Smooth muscle cell of bladder (primary cell): ENCODE measurements around the gene SMIM7. TPM values are rescaled to one million over a fixed set of nuclear protein-coding genes. Genes with fewer than 3 reads are reported as not detected.

Source experiments
- total RNA-seq: library from RNA; depleted of rRNA; stranded (reverse); fragments of >200 nt; gene quantifications from 2 replicates; pipeline ENCODE4 v1.2.3, GENCODE V29; 2014

The SMIM7 gene
- total RNA-seq: 52.8 and 59.4 TPM in 2 replicates

DNA sequence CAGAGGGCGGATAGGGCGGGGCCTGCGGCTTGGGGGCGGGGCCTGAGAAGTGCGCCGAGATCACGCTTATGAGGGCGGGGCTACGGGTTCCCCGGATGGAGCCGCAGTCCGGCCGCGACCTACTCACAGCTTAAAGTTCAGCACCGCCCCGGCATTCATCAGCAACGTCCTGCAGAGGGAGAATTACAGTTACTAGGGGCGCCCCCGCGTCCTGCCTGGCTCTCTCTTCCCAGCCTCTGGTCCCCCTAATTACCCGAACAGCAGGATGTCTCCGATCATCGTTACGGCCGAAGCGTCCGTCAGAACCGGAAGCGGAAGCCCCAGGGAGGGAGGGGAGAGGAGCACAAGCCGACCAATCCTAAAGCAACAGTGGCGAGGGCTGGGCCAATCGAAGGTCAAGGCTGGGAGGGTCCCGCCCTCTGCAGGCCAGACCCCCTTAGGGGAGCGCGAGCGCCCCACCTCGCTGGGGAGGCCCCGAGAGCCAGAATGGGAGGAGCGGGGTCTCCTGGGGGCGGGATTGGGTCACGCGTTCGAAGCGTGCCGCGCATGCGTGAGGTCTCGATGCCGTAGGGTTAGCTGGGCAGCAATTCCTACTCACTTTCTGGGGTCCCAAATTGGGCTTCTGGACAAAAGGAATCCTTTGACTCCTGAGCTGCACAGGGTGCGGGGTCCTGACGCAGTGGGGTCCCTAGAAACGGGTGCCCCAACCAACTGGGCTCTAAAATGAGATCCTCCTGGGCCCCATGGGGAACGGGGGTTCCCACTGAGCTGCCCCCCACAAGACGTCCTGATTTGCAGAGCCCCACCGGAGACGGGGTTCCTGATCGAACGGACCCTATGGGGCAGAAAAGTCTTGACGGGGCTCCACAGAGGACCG, at the start of gene SMIM7:
TSS of gene SMIM7 (minus strand) at position 313 of the 877 bp plus-strand sequence. CDS start at position 279, 34 bp downstream.

DNA sequence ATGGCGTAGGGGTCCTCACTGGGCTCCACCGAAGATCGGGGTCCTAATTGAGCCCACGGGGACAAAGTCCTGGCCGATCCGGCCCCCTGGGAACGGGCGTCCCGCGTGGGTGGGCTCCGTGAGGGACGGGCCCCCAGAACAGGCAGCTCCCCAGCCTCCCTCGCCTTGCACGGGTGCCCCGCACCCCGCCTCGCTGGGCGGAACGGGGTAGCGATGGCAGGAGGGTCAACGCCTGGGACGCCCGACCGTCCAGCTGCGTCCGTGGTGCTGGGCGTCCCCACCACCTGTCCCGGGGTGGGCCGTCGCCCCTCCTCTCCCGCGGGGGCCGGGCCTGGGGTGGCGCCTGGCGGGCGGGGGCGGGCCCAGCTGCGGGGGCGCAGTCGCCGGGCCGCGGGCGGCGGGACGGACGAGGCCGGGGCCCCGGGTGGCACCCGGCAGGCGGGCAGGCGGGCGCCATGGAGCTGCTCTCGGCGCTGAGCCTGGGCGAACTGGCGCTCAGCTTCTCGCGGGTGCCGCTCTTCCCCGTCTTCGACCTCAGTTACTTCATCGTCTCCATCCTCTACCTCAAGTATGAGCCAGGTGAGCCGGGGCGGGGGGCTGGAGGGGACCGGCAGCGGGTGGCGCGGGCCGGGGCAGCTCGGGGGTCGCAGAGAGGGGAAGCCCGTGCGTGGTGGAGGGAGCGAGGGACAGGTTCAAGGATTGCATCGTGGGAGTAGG, 977 bp upstream of the SMIM7 start, which contains the start of gene TMEM38A:
TSS of gene TMEM38A (plus strand) at position 377 of the 717 bp plus-strand sequence. CDS start at position 456, 79 bp downstream.

DNA sequence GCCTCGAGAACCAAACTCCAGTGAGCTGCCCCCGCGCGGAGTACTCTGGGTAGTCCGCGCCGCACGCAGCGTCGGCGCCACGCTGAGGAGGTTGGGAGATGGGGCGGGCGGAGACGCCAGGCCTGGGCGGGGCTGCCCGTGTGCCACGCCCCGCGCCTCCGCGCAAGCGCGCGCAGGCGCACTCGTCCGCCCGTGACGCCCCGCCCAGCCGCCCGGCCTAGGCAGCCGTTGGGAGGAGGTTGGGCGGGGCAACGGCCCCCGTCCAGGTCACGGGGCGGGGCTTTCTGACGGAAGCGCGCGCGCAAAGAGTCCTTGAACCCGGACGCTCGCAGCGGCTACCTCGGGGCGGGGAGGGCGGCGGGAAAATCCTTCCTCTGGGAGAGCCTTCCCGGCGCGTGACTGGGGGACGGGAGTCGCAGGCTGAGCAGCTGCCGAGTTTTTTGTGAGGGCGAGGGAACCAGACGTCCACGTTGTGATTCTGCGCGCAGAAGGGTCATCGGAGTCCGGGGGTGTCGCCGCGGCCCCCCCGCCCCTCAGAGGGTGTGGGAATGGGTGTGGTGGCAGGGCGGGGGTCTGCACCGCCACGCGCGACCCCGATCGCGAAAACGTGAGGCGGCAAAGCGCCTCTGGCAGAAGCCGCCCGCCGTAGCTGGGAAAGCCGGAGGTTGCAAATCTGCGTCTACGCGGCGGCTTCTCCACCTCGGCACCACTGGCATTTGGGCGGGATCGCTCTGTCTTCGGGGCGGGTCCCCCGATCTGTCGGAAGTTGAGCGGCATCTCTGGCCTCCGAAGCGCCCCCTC, 31.6 kb downstream of the SMIM7 start, which contains the start of gene MED26:
TSS of gene MED26 (minus strand) at position 22 of the 801 bp plus-strand sequence. CDS start 261 bp downstream, outside the sequence.

Other genes starting within 250 kb of the SMIM7 start
- gene EPS15L1, start 188.2 kb downstream of the SMIM7 start, total RNA-seq: 6.8 and 9.7 TPM in 2 replicates
- gene CALR3, start 164.0 kb downstream of the SMIM7 start, total RNA-seq: 0.14 TPM in 1 of 2 replicates, not detected in the other
- gene C19orf44, start 163.8 kb downstream of the SMIM7 start, total RNA-seq: 2.0 TPM in 2 replicates
- gene CHERP, start 117.7 kb downstream of the SMIM7 start, total RNA-seq: 2.3 and 3.6 TPM in 2 replicates
- gene SLC35E1, start 87.7 kb downstream of the SMIM7 start, total RNA-seq: 17.4 and 25.4 TPM in 2 replicates
- 3.6 and 4.2 TPM in 2 replicates for gene MED26, start 31.9 kb downstream of the SMIM7 start, total RNA-seq
- 1.4 and 1.9 TPM in 2 replicates for gene TMEM38A, start 995 bp upstream of the SMIM7 start, total RNA-seq
- gene NWD1, start 59.7 kb upstream of the SMIM7 start, total RNA-seq: under 0.01 TPM in 1 of 2 replicates, not detected in the other
- gene SIN3B, start 169.3 kb upstream of the SMIM7 start, total RNA-seq: 15.4 and 22.1 TPM in 2 replicates
- gene F2RL3, start 228.9 kb upstream of the SMIM7 start, total RNA-seq: under 0.01 and 0.18 TPM in 2 replicates